Measurements from ENCODE around the gene IL20. TPM values are rescaled to one million over a fixed set of nuclear protein-coding genes. Genes with fewer than 3 reads are reported as not detected.

Gene IL20
- polyA plus RNA-seq, 4 donors, result not detected

- DNase-seq (ENCODE audit: low read depth in 4 of 4, low spot score in 3 of 4), result no peak
Observed at GRCh38 chr1:206898915-206899431, 33.5 kb downstream of the IL20 start.

GRCh38 chr1:206899717-206900116 is 34.3 kb downstream of the IL20 start:
- no peak for DNase-seq (ENCODE audit: low read depth in 4 of 4, low spot score in 3 of 4)

GRCh38 chr1:206900149-206900548 is 34.7 kb downstream of the IL20 start:
- no peak for DNase-seq (ENCODE audit: low read depth in 4 of 4, low spot score in 3 of 4)

- DNase-seq (ENCODE audit: low read depth in 4 of 4, low spot score in 3 of 4), result no peak
Observed at GRCh38 chr1:206901944-206902343, 36.5 kb downstream of the IL20 start.

GRCh38 chr1:206902702-206903101 is 37.3 kb downstream of the IL20 start:
- no peak for DNase-seq (ENCODE audit: low read depth in 4 of 4, low spot score in 3 of 4)

GRCh38 chr1:206903687-206904086 is 38.3 kb downstream of the IL20 start:
- DNase-seq (ENCODE audit: low read depth in 4 of 4, low spot score in 3 of 4), result no peak

GRCh38 chr1:206904423-206905142 is 39.2 kb downstream of the IL20 start:
- DNase-seq (ENCODE audit: low read depth in 4 of 4, low spot score in 3 of 4), result no peak

- DNase-seq (ENCODE audit: low read depth in 4 of 4, low spot score in 3 of 4), result no peak
Observed at GRCh38 chr1:206905295-206906164, 40.1 kb downstream of the IL20 start.

- DNase-seq (ENCODE audit: low read depth in 4 of 4, low spot score in 3 of 4), result no peak
Observed at GRCh38 chr1:206907304-206907991, 42.0 kb downstream of the IL20 start.

- DNase-seq (ENCODE audit: low read depth in 4 of 4, low spot score in 3 of 4), result no peak
Observed at GRCh38 chr1:206908038-206908437, 42.6 kb downstream of the IL20 start.

GRCh38 chr1:206909161-206909882 is 43.9 kb downstream of the IL20 start:
- DNase-seq (ENCODE audit: low read depth in 4 of 4, low spot score in 3 of 4), result peak; percentile 53 to 74 (median 63)

- no peak for DNase-seq (ENCODE audit: low read depth in 4 of 4, low spot score in 3 of 4)
Observed at GRCh38 chr1:206909883-206910318, 44.5 kb downstream of the IL20 start.

GRCh38 chr1:206911064-206911663 is 45.7 kb downstream of the IL20 start:
- no peak for DNase-seq (ENCODE audit: low read depth in 4 of 4, low spot score in 3 of 4)

- DNase-seq (ENCODE audit: low read depth in 4 of 4, low spot score in 3 of 4), result peak; percentile 64 to 73 (median 70)
Observed at GRCh38 chr1:206912445-206913095, 47.1 kb downstream of the IL20 start.

- no peak for DNase-seq (ENCODE audit: low read depth in 4 of 4, low spot score in 3 of 4)
Observed at GRCh38 chr1:206913766-206914537, 48.5 kb downstream of the IL20 start.

GRCh38 chr1:206915030-206915735 is 49.8 kb downstream of the IL20 start:
- DNase-seq (ENCODE audit: low read depth in 4 of 4, low spot score in 3 of 4), result no peak

GRCh38 chr1:206916000-206916709 is 50.7 kb downstream of the IL20 start:
- DNase-seq (ENCODE audit: low read depth in 4 of 4, low spot score in 3 of 4), result no peak

Measured in right renal pelvis (tissue), 4 donors.